T-helper 22 cell (primary cell): ENCODE results near the gene TP53TG3.
"Not testable (repeated sequence)": the region's sequence is repeated elsewhere in the genome, so short reads cannot be mapped to it uniquely, and the experiment has no call there.

Experiments
- DNase-seq: peaks from one replicate; pipeline ENCODE4 v3.0.0-alpha.2; 2020; ENCODE audit warnings: low read depth

The TP53TG3 gene, protein sequence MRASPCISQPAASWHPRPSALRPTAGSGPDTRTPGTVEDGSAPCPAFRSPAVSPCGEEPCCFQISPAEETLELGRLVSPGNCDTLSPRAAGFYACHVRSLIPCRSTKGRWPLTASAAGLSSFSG

DNA sequence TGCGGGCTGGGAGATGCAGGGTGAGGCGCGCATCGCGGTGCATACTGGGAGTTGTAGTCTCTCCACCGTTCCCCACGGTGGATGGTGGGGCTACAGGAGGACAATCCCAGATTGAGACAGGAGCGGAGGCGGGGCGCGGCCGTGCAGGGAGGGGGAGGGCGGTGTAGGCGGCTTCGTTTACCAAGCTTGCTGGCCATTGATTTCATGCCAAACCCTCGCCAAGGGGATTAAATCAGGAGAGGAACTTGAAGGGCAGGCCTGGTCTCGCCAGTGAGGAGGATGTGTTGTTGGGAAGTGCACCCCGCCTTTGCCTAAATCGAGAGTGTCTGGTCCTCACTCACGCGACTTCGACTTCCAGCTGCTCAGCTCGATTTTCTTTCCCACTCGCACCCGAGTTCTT, at the start of gene TP53TG3:
Gene TP53TG3 (minus strand): TSS at position 101 of the 400 bp plus-strand sequence. CDS start 68 bp downstream, at position 33.
- DNase-seq = not testable (repeated sequence)

DNA sequence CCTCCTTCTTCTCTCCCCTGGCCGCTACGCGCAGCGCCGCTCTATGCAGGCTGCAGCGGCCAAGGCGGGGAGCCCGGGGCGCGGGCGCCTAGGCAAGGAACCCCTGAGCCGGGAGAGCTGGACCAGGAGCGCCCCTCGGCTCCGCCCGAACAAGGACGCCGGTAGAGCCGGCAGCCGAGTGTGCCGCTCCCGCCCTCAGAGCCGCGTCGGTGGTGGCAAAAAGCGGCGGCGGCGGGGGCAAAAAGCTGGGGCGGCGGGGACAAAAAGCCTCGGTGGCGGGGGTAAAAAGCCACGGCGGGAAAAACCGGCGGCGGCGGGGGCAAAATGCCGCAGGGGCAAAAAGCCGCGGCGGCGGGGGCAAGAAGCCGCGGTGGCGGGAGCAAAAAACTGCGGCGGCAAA, 25.1 kb downstream of the TP53TG3 start:
- not testable (repeated sequence) for DNase-seq

DNA sequence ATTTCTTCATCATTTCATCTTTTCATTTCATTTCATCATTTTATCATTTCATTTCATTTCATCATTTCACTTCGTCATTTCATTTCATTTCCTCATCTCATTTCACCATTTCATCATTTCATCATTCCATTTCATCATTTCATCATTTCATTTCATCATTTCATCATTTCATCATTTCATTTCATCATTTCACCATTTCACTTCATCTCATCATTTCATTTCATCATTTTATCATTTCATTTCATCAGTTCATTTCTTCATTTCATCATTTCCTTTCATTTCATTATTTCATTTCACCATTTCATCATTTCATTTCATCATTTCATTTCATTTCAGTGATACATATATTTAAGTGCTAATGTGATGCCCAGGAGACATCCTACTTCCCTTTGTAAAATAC, 28.4 kb downstream of the TP53TG3 start:
- not testable (repeated sequence) for DNase-seq

DNA sequence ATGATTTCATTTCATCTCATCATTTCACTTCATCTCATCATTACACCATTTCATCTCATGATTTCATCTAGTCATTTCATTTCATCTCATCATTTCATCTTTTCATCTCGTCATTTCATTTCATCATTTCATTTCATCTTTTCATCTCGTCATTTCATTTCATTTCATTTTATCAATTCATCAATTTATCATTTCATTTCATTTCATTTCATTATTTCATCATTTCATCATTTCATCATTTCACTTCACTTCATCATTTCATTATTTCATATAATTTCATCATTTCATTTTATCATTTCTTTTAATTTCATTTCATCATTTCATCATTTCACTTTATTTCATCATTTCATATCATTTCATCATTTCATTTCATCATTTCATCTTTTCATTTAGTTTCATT, 29.2 kb downstream of the TP53TG3 start:
- not testable (repeated sequence) for DNase-seq

DNA sequence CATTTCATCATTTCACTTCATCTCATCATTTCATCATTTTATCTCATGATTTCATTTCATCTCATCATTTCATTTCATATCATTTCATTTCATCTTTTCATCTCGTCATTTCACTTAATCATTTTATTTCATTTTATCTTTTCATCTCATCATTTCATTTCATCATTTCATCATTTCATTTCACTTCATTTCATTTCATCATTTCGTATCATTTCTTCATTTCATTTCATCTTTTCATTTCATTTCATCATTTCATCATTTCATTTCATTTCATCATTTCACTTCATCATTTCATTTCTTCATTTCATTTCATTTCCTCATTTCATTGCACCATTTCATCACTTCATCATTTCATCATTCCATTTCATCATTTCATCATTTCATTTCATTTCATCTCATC, 29.8 kb downstream of the TP53TG3 start:
- DNase-seq = not testable (repeated sequence)

DNA sequence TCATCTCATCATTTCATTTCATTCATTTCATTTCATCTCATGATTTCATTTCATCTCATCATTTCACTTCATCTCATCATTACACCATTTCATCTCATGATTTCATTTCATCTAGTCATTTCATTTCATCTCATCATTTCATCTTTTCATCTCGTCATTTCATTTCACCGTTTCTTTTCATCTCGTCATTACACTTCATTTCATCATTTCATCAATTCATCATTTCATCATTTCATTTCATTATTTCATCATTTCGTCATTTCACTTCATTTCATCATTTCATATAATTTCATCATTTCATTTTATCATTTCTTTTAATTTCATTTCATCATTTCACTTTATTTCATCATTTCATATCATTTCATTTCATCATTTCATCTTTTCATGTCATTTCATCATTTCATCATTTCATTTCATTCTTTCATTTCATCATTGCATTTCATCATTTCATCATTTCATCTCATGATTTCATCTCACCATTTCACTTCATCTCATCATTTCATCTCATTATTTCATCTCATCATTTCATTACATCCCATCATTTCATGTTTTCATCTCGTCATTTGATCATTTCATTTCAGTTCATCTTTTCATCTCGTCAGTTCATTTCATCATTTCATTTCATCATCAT, 30.6 kb downstream of the TP53TG3 start:
- DNase-seq = not testable (repeated sequence)

DNA sequence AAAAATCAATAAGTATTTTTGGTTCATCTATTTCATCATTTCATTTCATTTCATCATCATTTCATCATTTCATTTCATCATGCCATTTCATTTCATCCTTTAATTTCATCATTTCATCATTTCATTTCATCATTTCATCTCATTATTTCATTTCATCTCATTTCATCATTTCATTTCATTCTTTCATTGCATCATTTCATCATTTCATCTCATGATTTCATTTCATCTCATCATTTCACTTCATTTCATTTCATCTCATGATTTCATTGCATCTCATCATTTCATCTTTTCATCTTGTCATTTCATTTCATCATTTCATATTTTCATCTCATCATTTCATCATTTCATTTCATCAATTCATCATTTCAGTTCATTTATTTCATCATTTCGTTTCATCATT, 31.2 kb downstream of the TP53TG3 start:
- DNase-seq = not testable (repeated sequence)

DNA sequence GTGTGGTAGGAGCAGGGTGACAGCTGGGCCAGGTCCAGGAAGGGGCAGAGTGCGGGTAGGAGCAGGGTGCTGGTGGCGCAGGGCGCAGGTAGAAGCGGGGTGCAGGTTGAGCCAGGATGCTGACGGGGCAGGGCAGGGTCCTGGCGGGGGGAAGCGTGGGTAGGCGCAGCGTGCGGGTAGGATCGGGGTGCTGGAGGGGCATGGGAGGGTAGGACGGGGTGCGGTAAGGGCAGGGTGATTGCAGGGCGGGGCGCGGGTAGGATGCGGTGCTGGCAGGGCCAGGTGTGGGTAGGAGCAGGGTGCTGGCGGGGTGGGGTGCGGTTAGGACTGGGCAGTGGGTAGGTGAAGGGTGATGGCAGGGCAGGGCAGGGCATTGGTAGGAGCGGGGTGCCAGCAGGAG, 38.4 kb downstream of the TP53TG3 start:
- DNase-seq = not testable (repeated sequence)

DNA sequence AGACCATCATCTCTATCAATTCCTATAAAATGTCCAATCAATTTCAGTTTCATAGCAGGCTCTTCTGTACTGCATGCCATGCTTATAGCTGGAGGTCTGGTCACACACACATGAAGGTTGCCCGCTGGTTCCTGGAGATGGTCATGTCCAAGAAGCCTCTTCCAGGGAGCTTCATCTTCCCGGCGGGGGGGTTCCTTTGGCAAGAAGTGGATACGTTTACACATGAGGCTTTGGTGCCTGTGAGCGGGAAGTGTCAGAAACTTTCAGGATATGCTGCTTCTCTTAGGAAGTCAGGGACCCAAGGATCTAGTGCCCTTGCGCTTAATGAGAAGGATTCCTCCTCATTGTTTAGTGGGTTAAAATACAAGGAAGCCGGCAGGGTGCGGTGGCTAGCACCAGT, 43.9 kb downstream of the TP53TG3 start:
- DNase-seq = not testable (repeated sequence)
